HG03558 (cell line): ENCODE measurements around the gene RAMACL.
"Not testable (repeated sequence)": the region's sequence is repeated elsewhere in the genome, so short reads cannot be mapped to it uniquely, and the experiment has no call there.

Source experiments
- ATAC-seq: cut with Tn5 transposase; IDR thresholded peaks from one replicate; pipeline ENCODE4 v1.9.1; 2021; ENCODE audit warnings: moderate number of reproducible peaks; ENCODE audit not compliant: unreplicated experiment; ENCODE audit errors: extremely low read depth

RAMACL gene

GRCh38 chr6:166586424-166587156 is at the start of gene RAMACL:
Gene RAMACL, minus strand, starts transcription at chr6:166586678. Its CDS starts 201 bp downstream, at chr6:166586477.
- peak; percentile 58 for ATAC-seq

- no peak for ATAC-seq
Observed at GRCh38 chr6:166635013-166635970, 48.8 kb upstream of the RAMACL start.

GRCh38 chr6:166634581-166634980 is 48.1 kb upstream of the RAMACL start:
- not testable (repeated sequence) for ATAC-seq

GRCh38 chr6:166633732-166634535 is 47.5 kb upstream of the RAMACL start:
- ATAC-seq: no peak

GRCh38 chr6:166632731-166633130 is 46.3 kb upstream of the RAMACL start:
- ATAC-seq: no peak

- no peak for ATAC-seq
Observed at GRCh38 chr6:166630462-166630861, 44.0 kb upstream of the RAMACL start.

- no peak for ATAC-seq
Observed at GRCh38 chr6:166629628-166630027, 43.1 kb upstream of the RAMACL start.

- peak; percentile 15 for ATAC-seq
Observed at GRCh38 chr6:166627875-166628801, 41.7 kb upstream of the RAMACL start.

GRCh38 chr6:166627033-166627874 is 40.8 kb upstream of the RAMACL start, which contains the start of gene RPS6KA2:
Gene RPS6KA2, minus strand, starts transcription at chr6:166627251. Its CDS starts 232 bp downstream, at chr6:166627019.
- peak; percentile 79 for ATAC-seq

- ATAC-seq: no peak
Observed at GRCh38 chr6:166626177-166627032, 39.9 kb upstream of the RAMACL start.

GRCh38 chr6:166625356-166625755 is 38.9 kb upstream of the RAMACL start:
- ATAC-seq: no peak

GRCh38 chr6:166624275-166624674 is 37.8 kb upstream of the RAMACL start:
- ATAC-seq: no peak

GRCh38 chr6:166623318-166623717 is 36.8 kb upstream of the RAMACL start:
- no peak for ATAC-seq

- no peak for ATAC-seq
Observed at GRCh38 chr6:166621114-166621540, 34.6 kb upstream of the RAMACL start.

GRCh38 chr6:166620478-166621113 is 34.1 kb upstream of the RAMACL start:
- no peak for ATAC-seq

- ATAC-seq: no peak
Observed at GRCh38 chr6:166619912-166620311, 33.4 kb upstream of the RAMACL start.
